ENCODE results near the gene RNF41. TPM values are rescaled to one million over a fixed set of nuclear protein-coding genes. Genes with fewer than 3 reads are reported as not detected.
A peak's percentile ranks its signal among the peaks of the same experiment; 100 is the strongest.

The RNF41 gene
- total and polyA plus RNA-seq, 2 of the 13 experiments (the other 11 are each of a cell fraction or from before 2014, with no cell fraction given): 27.1 to 39.4 TPM

GRCh38 chr12:56266693-56267442, 45.1 kb upstream of the RNF41 start, which contains the start of gene COQ10A (continued):
- TF ChIP-seq ZNF609 (CRISPR knock-in tag; IDR thresholded peaks at IDR 0.05; ENCODE audit: borderline replicate concordance) (no peak), PAWR (CRISPR knock-in tag; IDR thresholded peaks at IDR 0.05; ENCODE audit: borderline replicate concordance) (no peak), ZNF407 (CRISPR knock-in tag; IDR thresholded peaks at IDR 0.05; ENCODE audit: not compliant biosample characterization) (peak; percentile 84), ZBED4 (CRISPR knock-in tag; IDR thresholded peaks at IDR 0.05; ENCODE audit: borderline replicate concordance) (0 out of 2 replicates have a peak, but pooled peaks have one; percentile 31), RFXANK (CRISPR knock-in tag; IDR thresholded peaks at IDR 0.05) (no peak), SETDB1 (CRISPR knock-in tag; IDR thresholded peaks at IDR 0.05; ENCODE audit: borderline replicate concordance) (no peak), U2AF1 (optimal IDR thresholded peaks at IDR 0.05; ENCODE audit: low read depth, low read length) (no peak), MYPOP (CRISPR knock-in tag; IDR thresholded peaks at IDR 0.05) (peak; percentile 76), ZNF230 (CRISPR knock-in tag; IDR thresholded peaks at IDR 0.05) (peak; percentile 66; the same call in 1 of the 2 replicates)

All from HepG2 (cell line).